Activated B cell treated with CpG ODN at 0.5 μM for 24 hours (primary cell): Measurements from ENCODE around the gene PCNX1. TPM values are rescaled to one million over a fixed set of nuclear protein-coding genes. Genes with fewer than 3 reads are reported as not detected.

Source experiments
- ATAC-seq: fragments of 200-7000 bp; cut with Tn5 transposase; one replicate; pipeline ENCODE4 v1.10.0; 2021; ENCODE audit warnings: low read depth, mild to moderate bottlenecking, moderate library complexity
- CTCF ChIA-PET: fragments of 350-600 bp; sonication (Branson Sonifier 250); formaldehyde crosslinking; loops from one replicate; lab custom pipeline; 2021; ENCODE audit warnings: antibody characterized with exemption; lab: Charles Lee
- POLR2A ChIA-PET: fragments of 350-600 bp; sonication (Branson Sonifier 250); formaldehyde crosslinking; loops from one replicate; lab custom pipeline; 2021; ENCODE audit warnings: antibody characterized with exemption; lab: Charles Lee
- DNase-seq: peaks from one replicate; pipeline ENCODE4 v3.0.0; 2022
- H3K27ac Mint-ChIP-seq: one replicate; pipeline ENCODE4 v1.8.0; 2020; ENCODE audit warnings: mixed read lengths
- H3K27me3 Mint-ChIP-seq: one replicate; pipeline ENCODE4 v1.8.0; 2021; ENCODE audit warnings: mixed read lengths
- H3K36me3 Mint-ChIP-seq: one replicate; pipeline ENCODE4 v1.8.0; 2021; ENCODE audit warnings: low read depth, mixed read lengths
- H3K4me1 Mint-ChIP-seq: one replicate; pipeline ENCODE4 v1.8.0; 2021; ENCODE audit warnings: mixed read lengths
- H3K4me3 Mint-ChIP-seq: one replicate; pipeline ENCODE4 v1.8.0; 2020; ENCODE audit warnings: mild to moderate bottlenecking, mixed read lengths
- H3K9me3 Mint-ChIP-seq: one replicate; pipeline ENCODE4 v1.8.0; 2020; ENCODE audit warnings: mixed read lengths
- CTCF ChIP-seq: fragments of 200-600 bp; IDR thresholded peaks from one replicate; pipeline ENCODE4 v1.8.0; 2022; ENCODE audit warnings: antibody characterized with exemption, mild to moderate bottlenecking
- intact Hi-C: fragments of 100-400 bp; cut with micrococcal nuclease; formaldehyde crosslinking; loops from one replicate; pipeline ENCODE4 v1.15.1; 2024
- total RNA-seq: library from RNA; stranded (reverse); gene quantifications from 2 replicates; pipeline ENCODE4 v1.2.3, GENCODE V29; 2022

The PCNX1 gene
- total RNA-seq, 1 donor from 2014 or later: 64.7 TPM

GRCh38 chr14:71139294-71139946 lies 232.2 kb downstream of the PCNX1 start:
- TF ChIP-seq CTCF: no peak
- H3K9me3 Mint-ChIP-seq: no peaks in the 10 kb centered on the region
- no peaks in the 10 kb centered on the region for H3K36me3 Mint-ChIP-seq
- intact Hi-C loops: loop anchor here (1.0 to 2.0 kb wide), 5 partner anchors 35 to 715 kb away; no protein-coding TSS in a partner anchor
- no peak overlapping the region for H3K27ac Mint-ChIP-seq
- ChIA-PET POLR2A (interaction anchor here (1.0 to 1.1 kb wide), 2 partner anchors 181 to 182 kb away, joined by 3 to 4 read pairs; no protein-coding TSS in a partner anchor), CTCF (interaction anchor here (1.0 to 6.2 kb wide), 7 partner anchors 30 to 615 kb away, joined by 3 to 84 read pairs (median 5); no protein-coding TSS in a partner anchor)
- no peak overlapping the region for H3K4me3 Mint-ChIP-seq
- H3K4me1 Mint-ChIP-seq: peaks cover 28% of the 10 kb centered on the region
- H3K27me3 Mint-ChIP-seq: no peaks in the 10 kb centered on the region
- ATAC-seq: no peak
- no peak for DNase-seq

DNA sequence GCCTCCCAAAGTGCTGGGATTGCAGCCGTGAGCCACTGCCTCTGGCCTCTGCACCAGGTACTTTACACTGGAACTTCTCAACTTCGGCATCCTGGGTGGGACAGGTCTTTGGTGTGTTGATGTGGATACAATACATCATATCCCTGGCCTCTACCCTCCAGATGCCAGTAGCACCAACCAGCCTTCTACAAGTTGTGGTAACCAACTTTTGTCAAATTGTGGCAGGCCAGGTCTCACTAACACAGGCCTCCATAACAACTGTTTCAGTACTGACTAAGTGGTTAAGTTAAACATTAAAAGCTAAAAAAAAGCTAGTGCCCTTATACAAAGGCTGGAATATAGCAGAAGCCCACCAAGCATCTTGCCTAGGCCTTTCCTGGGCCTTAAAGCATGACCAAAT lies 232.9 kb downstream of the PCNX1 start:
- CTCF ChIA-PET: interaction anchor here (1.0 to 6.2 kb wide), 5 partner anchors 22 to 614 kb away, joined by 3 to 84 read pairs (median 12); partner anchors contain the start of gene SIPA1L1
- no peak overlapping the region for H3K27ac Mint-ChIP-seq

GRCh38 chr14:71141701-71142374 lies 234.6 kb downstream of the PCNX1 start:
- DNase-seq: no peak
- Mint-ChIP-seq H3K9me3 (no peaks in the 10 kb centered on the region), H3K36me3 (no peaks in the 10 kb centered on the region), H3K4me3 (no peak overlapping the region), H3K27me3 (no peaks in the 10 kb centered on the region), H3K4me1 (peaks cover 28% of the 10 kb centered on the region), H3K27ac (peak overlapping the region; percentile 7)
- ChIA-PET POLR2A (interaction anchor here (0.5 to 1.4 kb wide), 3 partner anchors 27 to 262 kb away, joined by 3 to 6 read pairs (median 6); no protein-coding TSS in a partner anchor), CTCF (interaction anchor here (1.1 to 4.4 kb wide), 8 partner anchors 38 to 614 kb away, joined by 3 to 34 read pairs (median 5); partner anchors contain the start of gene SIPA1L1)
- no peak for TF ChIP-seq CTCF
- intact Hi-C loops: loop anchor here (1.0 kb wide), 1 partner anchor 178 kb away; the partner anchor contains the start of gene SIPA1L1
- ATAC-seq: no peak

More for the DNA sequence above, 232.9 kb downstream of the PCNX1 start:
- DNase-seq (no peak), ATAC-seq (no peak)
- Mint-ChIP-seq H3K9me3 (no peaks in the 10 kb centered on the region), H3K36me3 (no peaks in the 10 kb centered on the region), H3K4me1 (peaks cover 28% of the 10 kb centered on the region), H3K4me3 (no peak overlapping the region), H3K27me3 (no peaks in the 10 kb centered on the region)
- intact Hi-C loops: no loop called here
- POLR2A ChIA-PET: interaction anchor here (1.0 kb wide), 1 partner anchor 181 kb away, joined by 4 read pairs; no protein-coding TSS in a partner anchor
- no peak for TF ChIP-seq CTCF

DNA sequence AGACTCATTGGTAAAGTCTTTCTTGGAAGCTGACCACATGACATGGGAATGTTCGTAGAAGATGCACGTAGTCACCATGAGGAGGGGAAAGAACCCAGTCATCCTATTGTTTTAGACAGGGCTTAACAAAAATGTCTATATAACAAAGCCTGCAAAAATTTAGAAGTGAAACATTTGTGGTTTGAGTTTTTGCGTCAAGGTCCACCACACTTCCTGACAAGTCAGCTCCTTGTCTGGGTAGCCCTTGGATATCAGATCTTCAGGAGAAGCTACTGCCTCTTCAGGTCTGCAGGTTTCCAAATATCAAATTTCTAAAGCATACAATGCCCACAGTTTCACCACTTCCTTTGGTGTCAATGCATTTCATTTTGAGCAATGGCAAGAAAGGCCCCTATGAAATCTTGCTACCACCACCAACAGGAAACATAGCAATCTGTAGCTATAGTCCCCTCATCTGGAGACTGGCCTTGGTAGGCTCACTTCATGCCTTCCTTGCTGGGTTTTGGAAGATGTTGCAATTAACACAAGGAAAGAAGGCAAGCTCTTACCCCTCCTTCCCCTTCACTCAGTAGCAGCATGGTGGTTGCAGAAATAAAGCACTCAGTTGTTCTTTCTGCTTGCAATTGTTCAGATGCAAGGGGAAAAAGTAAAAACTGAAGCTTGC lies 235.2 kb downstream of the PCNX1 start:
- no peak for TF ChIP-seq CTCF
- no peak overlapping the region for H3K27ac Mint-ChIP-seq
- no peaks in the 10 kb centered on the region for H3K9me3 Mint-ChIP-seq
- H3K27me3 Mint-ChIP-seq: no peaks in the 10 kb centered on the region
- H3K36me3 Mint-ChIP-seq: no peaks in the 10 kb centered on the region
- intact Hi-C loops: loop anchor here (1.0 kb wide), 1 partner anchor 178 kb away; the partner anchor contains the start of gene SIPA1L1
- DNase-seq: no peak
- H3K4me1 Mint-ChIP-seq: peaks cover 28% of the 10 kb centered on the region
- ChIA-PET CTCF (interaction anchor here (1.1 to 4.4 kb wide), 7 partner anchors 39 to 613 kb away, joined by 3 to 34 read pairs (median 6); partner anchors contain the start of gene SIPA1L1), POLR2A (interaction anchor here (0.5 to 1.4 kb wide), 3 partner anchors 28 to 261 kb away, joined by 3 to 6 read pairs (median 6); no protein-coding TSS in a partner anchor)
- peak; percentile 23 for ATAC-seq
- H3K4me3 Mint-ChIP-seq: no peak overlapping the region
